Fibroblast of peridontal ligament (primary cell): ENCODE measurements around the gene OTUD7B.
"Not testable (repeated sequence)": the region's sequence is repeated elsewhere in the genome, so short reads cannot be mapped to it uniquely, and the experiment has no call there.

Source experiments
- DNase-seq: peaks from one replicate; pipeline ENCODE4 v3.0.0-alpha.2; 2010; ENCODE audit errors: extremely low read depth

Gene OTUD7B

DNA sequence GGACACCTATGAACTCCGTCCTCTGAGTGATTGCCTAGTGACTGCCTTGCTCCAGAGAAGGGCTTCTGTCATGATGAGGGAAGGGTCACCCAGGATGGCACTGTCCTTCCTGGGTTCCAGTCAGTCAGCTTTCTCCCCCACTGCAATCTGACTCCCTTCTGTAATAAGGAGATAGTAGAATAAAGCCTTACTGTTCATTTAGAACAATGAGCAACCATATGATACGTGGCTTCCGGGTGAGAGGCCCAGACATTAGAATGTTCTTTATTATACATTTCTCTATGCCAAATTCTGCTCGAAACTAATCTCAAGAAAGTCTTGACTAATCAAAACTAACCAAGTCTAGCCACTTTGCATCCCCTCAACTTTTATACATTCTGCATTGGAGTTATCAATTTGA lies 65.3 kb downstream of the OTUD7B start:
- no peak for DNase-seq

DNA sequence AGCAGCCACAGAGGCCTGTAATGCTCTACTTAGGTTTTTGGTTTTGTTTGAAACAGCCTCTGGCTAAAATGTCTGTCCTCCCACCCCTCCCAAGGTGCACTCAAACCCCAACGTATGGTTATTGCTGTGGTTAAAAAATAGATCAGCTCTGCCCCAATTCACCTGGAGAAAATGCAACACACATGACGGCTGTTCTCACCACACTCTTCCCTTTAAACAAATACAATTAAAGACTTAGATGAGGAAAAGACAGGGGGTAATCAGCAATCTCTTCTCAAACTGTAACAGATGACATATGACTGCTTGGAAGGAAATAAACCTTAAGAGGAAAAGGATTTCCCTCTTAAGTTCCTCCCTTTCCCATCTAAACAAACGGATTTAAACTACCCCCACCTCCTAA lies 67.6 kb downstream of the OTUD7B start:
- no peak for DNase-seq

DNA sequence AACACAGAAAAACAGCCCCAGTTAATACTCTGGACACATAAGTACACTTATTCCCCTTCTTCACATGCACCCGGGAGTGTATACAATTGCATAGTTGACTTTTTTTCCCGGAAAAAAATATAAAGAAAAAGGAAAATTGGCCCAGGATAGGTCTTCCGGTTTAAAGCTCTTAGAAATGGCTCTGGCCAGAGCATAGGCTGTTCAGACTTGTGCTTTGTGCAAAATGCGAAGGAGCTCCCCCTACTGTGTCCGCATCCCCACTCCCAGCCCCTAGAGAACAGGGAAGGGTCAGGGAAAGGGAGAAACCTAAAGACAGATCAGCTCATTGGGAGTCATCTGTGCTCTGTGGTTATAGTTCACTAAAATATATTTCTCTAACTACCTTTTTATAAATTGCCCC lies 68.3 kb downstream of the OTUD7B start:
- DNase-seq = peak; percentile 55

- DNase-seq = no peak
Observed at GRCh38 chr1:149940427-149940826, 70.1 kb downstream of the OTUD7B start.

DNA sequence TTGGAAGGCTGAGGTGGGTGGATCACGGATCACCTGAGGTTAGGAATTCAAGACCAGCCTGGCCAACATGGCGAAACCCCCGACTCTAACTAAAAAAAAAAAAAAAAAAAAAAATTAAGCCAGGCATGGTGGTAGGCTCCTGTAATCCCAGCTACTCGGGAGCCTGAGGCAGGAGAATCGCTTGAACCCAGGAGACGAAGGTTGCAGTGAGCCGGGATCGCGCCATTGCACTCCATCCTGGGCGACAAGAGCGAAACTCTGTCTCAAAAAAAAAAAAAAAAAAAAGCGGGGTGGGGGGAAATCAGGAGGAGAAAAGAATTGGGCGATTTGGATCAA lies 71.9 kb downstream of the OTUD7B start:
- not testable (repeated sequence) for DNase-seq

GRCh38 chr1:149937759-149938158 lies 72.8 kb downstream of the OTUD7B start:
- DNase-seq = no peak

DNA sequence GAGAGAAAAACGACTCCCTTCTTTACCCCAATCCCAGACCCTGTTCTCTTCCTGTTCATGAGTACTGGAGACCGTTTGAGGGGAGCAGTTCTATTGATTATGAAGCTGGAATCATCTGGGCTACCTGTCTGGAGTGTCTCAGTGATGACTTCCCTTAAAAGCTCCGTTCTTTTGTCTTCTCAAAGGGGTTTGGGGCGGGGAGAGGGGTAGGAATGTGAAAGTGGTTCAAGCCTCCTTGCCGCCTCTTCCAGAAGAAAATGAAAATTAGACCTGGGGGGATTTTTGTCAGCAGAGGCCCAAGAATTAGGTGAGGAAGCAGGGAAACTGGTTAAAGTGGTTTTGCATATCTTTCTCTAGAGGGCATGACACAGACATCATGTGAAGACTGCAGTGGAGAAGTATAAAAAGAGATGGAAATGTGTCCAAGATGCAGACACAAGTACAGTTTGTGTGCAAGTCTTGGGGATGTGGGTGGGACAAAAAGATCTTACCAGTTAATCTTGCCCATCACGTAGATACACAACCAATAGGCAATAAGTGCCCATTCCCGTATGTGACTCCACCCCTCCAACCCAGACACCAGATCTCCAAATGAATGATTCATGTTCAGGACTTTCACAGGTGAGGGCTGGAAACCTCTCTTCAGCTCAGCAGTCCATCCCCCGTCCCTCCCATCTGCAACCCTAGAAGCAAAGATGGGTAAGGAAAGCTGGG lies 73.4 kb downstream of the OTUD7B start:
- DNase-seq = peak; percentile 65

- DNase-seq = peak; percentile 39
Observed at GRCh38 chr1:149936170-149936991, 74.1 kb downstream of the OTUD7B start, which contains the start of gene MTMR11. MTMR11 (minus strand) TSS chr1:149936879; CDS start chr1:149936647, 232 bp downstream.

DNA sequence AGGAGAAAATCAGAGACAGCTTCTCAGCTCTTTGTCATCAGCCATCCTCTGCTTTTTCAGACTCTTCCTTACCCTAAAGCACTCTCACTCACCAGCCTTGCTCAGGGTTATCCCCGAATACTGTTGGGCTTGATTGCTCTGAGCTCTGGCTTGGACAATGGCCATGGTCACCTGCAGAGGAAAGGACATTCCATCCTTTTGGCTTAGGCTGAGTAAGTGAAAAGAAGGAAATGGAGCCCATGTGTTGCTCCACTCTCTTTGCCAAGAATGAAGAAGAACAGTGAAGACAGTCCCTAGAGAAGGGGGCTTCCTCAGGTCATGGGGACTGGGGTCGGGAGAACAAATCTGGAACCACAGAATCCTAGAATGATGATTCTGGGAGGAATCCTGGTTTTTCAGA lies 76.2 kb downstream of the OTUD7B start:
- DNase-seq = no peak

GRCh38 chr1:149933208-149933607 lies 77.3 kb downstream of the OTUD7B start:
- no peak for DNase-seq

GRCh38 chr1:149932474-149932873 lies 78.1 kb downstream of the OTUD7B start:
- no peak for DNase-seq

- no peak for DNase-seq
Observed at GRCh38 chr1:149931212-149931790, 79.2 kb downstream of the OTUD7B start.

- DNase-seq = no peak
Observed at GRCh38 chr1:149929856-149930255, 80.7 kb downstream of the OTUD7B start.

DNA sequence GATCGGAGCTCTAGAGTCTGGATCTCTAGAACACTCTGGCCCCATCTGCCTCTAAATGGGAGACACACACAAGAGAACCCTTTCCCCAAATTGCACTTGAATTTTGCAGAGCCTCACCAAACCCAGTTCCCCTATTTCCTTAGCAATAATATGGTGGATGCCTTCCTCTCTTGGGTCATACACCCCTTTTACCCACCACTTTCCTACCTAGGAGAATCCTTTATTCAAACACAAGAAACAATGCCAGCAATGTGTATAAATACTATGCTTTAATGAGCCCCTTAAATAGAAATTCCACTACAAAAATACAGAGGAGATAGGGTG lies 82.2 kb downstream of the OTUD7B start:
- DNase-seq = no peak

- DNase-seq = peak; percentile 87
Observed at GRCh38 chr1:149927563-149928400, 82.7 kb downstream of the OTUD7B start, which contains the start of gene SF3B4. SF3B4 (minus strand) TSS chr1:149927803; CDS start chr1:149927759, 44 bp downstream.

DNA sequence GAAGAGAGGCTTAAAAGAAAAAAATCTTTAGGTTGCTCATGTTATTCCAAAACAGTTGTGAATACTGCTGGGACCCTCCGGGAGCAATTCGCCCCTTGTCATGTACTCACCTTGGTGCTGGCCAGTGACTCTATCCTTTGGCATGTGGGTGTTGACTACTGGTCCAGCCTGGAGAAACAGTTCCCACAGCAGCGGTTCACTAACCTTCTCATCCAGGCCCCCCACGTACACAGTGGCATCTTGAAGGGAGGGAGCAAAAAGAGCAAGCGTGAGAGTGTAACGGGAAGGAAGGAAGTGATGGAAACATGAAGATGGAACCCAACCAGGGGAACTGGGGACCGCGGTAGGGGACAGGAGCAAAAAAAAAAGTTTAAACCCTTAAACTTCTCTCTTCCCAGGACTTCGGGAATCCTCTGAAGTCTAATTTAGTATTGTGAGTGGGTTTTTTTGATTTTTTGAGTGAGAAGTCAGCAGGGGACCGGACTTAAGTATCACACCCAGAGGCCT lies 83.4 kb downstream of the OTUD7B start:
- DNase-seq = no peak

- DNase-seq = no peak
Observed at GRCh38 chr1:149926296-149926695, 84.2 kb downstream of the OTUD7B start.

DNA sequence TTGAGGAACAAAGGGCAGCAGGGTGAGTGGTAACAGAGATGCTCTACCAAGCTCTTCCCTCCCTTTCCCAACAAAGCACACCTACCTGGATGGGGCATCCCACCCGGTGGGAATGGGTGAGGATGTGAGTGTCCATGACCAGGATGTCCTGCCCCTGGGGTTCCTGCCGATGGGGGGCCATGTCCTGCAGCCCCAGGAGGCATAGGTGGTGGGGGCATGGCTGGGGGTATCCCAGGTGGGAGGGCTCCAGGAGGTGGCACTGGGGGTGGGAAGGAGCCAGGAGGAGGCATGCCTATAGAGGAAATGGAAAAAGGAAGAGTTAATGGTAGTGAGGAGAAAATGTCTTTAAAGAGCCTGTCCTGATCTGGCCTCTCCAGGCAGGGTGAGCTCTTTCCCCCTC lies 84.8 kb downstream of the OTUD7B start:
- DNase-seq = no peak

- DNase-seq = no peak
Observed at GRCh38 chr1:149925345-149925744, 85.2 kb downstream of the OTUD7B start.

DNA sequence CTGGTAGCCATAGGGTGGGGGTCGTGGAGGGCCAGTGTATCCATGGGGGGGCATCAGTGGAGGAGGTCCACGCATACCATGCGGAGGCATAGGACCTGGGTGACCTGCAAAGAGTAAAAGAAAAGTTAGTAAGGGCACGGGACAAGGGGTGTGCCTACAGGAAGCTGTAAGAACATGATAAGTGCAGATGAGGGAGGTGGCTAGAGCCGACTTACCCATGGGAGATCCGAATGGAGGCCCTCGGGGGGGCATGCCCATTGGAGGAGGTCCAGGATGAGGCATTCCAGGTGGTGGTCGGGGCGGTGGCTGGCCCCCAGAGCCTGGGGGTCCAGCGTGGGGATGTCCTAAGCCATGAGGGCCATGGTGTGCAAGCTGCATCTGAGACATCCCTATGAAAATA lies 86.9 kb downstream of the OTUD7B start:
- DNase-seq = no peak

GRCh38 chr1:149917571-149918144 lies 92.9 kb downstream of the OTUD7B start, which contains the start of gene SV2A:
SV2A (minus strand) TSS chr1:149917844; CDS start chr1:149913840, 4,004 bp downstream.
- peak; percentile 69 for DNase-seq
